MM.1S (cell line): ENCODE results near the gene DAAM2.

Experiments used
- DNase-seq: peaks from one replicate; pipeline ENCODE4 v3.0.0-alpha.2; 2015
- H2AFZ ChIP-seq: fragments of 300-600 bp; sonication (generic); 2 replicates; pipeline ENCODE4 v1.6.0; 2016; ENCODE audit warnings: antibody characterized with exemption, low read length
- H3F3A ChIP-seq: fragments of 300-600 bp; sonication (generic); 2 replicates; pipeline ENCODE4 v1.6.1; 2016; ENCODE audit warnings: mild to moderate bottlenecking, antibody characterized with exemption, low read length, moderate library complexity, mixed read lengths; ENCODE audit not compliant: insufficient read depth
- H3K27ac ChIP-seq: fragments of 300-600 bp; sonication (generic); 2 replicates; pipeline ENCODE4 v1.5.1; 2016; ENCODE audit warnings: mild to moderate bottlenecking, low read length
- H3K27me3 ChIP-seq: fragments of 300-600 bp; sonication (generic); replicated peaks from 2 replicates; pipeline ENCODE4 v1.6.0; 2016; ENCODE audit warnings: low read length; ENCODE audit not compliant: insufficient read depth
- H3K36me3 ChIP-seq: fragments of 300-600 bp; sonication (generic); replicated peaks from 2 replicates; pipeline ENCODE4 v1.6.1; 2016; ENCODE audit warnings: mild to moderate bottlenecking, low read length, mixed read lengths; ENCODE audit not compliant: insufficient read depth
- H3K4me1 ChIP-seq: fragments of 300-600 bp; sonication (generic); 2 replicates; pipeline ENCODE4 v1.6.1; 2016; ENCODE audit warnings: low read length, mixed read lengths
- H3K4me2 ChIP-seq: fragments of 300-600 bp; sonication (generic); 2 replicates; pipeline ENCODE4 v1.6.0; 2016; ENCODE audit warnings: low read depth, low read length
- H3K4me3 ChIP-seq: fragments of 300-600 bp; sonication (generic); 2 replicates; pipeline ENCODE4 v1.5.1; 2016; ENCODE audit warnings: low read length, mixed read lengths
- H3K79me2 ChIP-seq: fragments of 300-600 bp; sonication (generic); 2 replicates; pipeline ENCODE4 v1.6.1; 2016; ENCODE audit warnings: mixed run types, low read length, mixed read lengths
- H3K9ac ChIP-seq: fragments of 300-600 bp; sonication (generic); 2 replicates; pipeline ENCODE4 v1.6.1; 2016; ENCODE audit warnings: low read length, mixed read lengths
- H3K9me2 ChIP-seq: fragments of 300-600 bp; sonication (generic); replicated peaks from 2 replicates; pipeline ENCODE4 v1.6.1; 2016; ENCODE audit warnings: mild to moderate bottlenecking, low read length, mixed read lengths; ENCODE audit not compliant: insufficient read depth
- H3K9me3 ChIP-seq: fragments of 300-600 bp; sonication (generic); replicated peaks from 2 replicates; pipeline ENCODE4 v1.6.1; 2016; ENCODE audit warnings: mild to moderate bottlenecking, low read length, mixed read lengths; ENCODE audit not compliant: insufficient read depth
- H4K20me1 ChIP-seq: fragments of 300-600 bp; sonication (generic); 2 replicates; pipeline ENCODE4 v1.6.1; 2016; ENCODE audit warnings: mild to moderate bottlenecking, low read length, moderate library complexity, mixed read lengths; ENCODE audit not compliant: insufficient read depth
- EZH2 ChIP-seq: fragments of 300-600 bp; sonication (generic); optimal IDR thresholded peaks from 2 replicates; pipeline ENCODE3; 2017; ENCODE audit warnings: low read depth, mild to moderate bottlenecking, antibody characterized with exemption, low read length, mixed read lengths
- EZH2phosphoT487 ChIP-seq: fragments of 300-600 bp; sonication (generic); IDR thresholded peaks from 2 replicates; pipeline ENCODE4 v1.6.1; 2018; ENCODE audit warnings: antibody characterized with exemption, low read length
- TF ChIP-seq, protein P1 (sequence below): fragments of 300-600 bp; sonication (generic); IDR thresholded peaks from 2 replicates; pipeline ENCODE4 v1.5.1; 2016; ENCODE audit warnings: antibody characterized with exemption, low read length, mixed read lengths

DAAM2 gene

DNA sequence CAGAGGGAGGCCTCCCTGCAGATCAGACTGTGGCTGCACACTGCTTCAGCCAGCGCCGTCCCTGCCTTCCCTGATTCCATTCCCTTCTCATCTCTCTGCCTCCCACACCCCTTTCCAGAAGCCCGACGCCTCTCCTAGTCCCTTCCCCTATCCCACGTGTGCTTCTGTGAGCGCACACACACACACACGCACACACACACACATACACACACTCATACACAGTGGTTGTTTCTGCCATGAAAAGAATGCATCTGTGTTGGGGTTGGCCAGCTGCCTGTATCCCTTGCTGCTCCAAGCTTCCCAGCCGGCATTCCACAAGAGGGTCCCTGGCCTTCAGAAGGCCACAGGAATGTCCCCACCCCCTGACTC lies 90.3 kb downstream of the DAAM2 start:
- Histone ChIP-seq H3K9ac (no peak overlapping the region), H3K27me3 (no peaks in the 10 kb centered on the region), H4K20me1 (no peaks in the 10 kb centered on the region), H3K9me2 (no peaks in the 10 kb centered on the region), H3K27ac (no peak overlapping the region), H3K36me3 (no peaks in the 10 kb centered on the region), H3K79me2 (no peaks in the 10 kb centered on the region), H3K4me2 (no peak overlapping the region), H3F3A (no peaks in the 10 kb centered on the region), H3K4me1 (no peaks in the 10 kb centered on the region), H3K9me3 (no peaks in the 10 kb centered on the region), H2AFZ (no peak overlapping the region), H3K4me3 (no peak overlapping the region)
- TF ChIP-seq, protein P1, sequence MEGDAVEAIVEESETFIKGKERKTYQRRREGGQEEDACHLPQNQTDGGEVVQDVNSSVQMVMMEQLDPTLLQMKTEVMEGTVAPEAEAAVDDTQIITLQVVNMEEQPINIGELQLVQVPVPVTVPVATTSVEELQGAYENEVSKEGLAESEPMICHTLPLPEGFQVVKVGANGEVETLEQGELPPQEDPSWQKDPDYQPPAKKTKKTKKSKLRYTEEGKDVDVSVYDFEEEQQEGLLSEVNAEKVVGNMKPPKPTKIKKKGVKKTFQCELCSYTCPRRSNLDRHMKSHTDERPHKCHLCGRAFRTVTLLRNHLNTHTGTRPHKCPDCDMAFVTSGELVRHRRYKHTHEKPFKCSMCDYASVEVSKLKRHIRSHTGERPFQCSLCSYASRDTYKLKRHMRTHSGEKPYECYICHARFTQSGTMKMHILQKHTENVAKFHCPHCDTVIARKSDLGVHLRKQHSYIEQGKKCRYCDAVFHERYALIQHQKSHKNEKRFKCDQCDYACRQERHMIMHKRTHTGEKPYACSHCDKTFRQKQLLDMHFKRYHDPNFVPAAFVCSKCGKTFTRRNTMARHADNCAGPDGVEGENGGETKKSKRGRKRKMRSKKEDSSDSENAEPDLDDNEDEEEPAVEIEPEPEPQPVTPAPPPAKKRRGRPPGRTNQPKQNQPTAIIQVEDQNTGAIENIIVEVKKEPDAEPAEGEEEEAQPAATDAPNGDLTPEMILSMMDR, result no peak
- TF ChIP-seq EZH2, result no peak
- TF ChIP-seq EZH2phosphoT487, result no peak
- no peak for DNase-seq

DNA sequence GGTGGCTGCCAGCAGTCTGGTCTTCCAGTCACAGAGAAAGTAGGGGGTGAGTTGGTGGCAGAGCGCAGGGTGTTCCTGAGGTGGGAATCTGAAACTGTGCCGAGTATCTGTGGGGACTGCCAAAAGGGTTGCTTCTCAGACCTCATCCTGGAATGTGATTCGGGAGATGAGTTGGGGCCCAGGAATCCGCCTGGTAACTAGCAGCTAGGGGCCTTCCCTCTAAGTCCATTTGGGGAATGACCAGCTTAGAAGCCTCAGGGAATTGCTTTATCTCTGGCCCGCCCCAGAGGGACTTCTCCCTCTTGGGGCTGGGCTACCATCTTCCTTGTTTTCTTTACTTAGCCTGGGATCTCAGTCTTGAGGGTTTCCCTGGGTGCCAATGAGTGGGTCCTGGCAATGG lies 92.5 kb downstream of the DAAM2 start:
- no peaks in the 10 kb centered on the region for H3F3A ChIP-seq
- H2AFZ ChIP-seq, result no peak overlapping the region
- H3K4me1 ChIP-seq, result no peaks in the 10 kb centered on the region
- no peaks in the 10 kb centered on the region for H4K20me1 ChIP-seq
- no peaks in the 10 kb centered on the region for H3K27me3 ChIP-seq
- no peaks in the 10 kb centered on the region for H3K9me2 ChIP-seq
- no peak for DNase-seq
- H3K36me3 ChIP-seq, result no peaks in the 10 kb centered on the region
- no peak overlapping the region for H3K4me2 ChIP-seq
- TF ChIP-seq, protein P1, result no peak
- TF ChIP-seq EZH2 (no peak), EZH2phosphoT487 (no peak)
- H3K9me3 ChIP-seq, result no peaks in the 10 kb centered on the region
- H3K4me3 ChIP-seq, result no peak overlapping the region
- H3K9ac ChIP-seq, result no peak overlapping the region
- no peaks in the 10 kb centered on the region for H3K79me2 ChIP-seq
- no peak overlapping the region for H3K27ac ChIP-seq

DNA sequence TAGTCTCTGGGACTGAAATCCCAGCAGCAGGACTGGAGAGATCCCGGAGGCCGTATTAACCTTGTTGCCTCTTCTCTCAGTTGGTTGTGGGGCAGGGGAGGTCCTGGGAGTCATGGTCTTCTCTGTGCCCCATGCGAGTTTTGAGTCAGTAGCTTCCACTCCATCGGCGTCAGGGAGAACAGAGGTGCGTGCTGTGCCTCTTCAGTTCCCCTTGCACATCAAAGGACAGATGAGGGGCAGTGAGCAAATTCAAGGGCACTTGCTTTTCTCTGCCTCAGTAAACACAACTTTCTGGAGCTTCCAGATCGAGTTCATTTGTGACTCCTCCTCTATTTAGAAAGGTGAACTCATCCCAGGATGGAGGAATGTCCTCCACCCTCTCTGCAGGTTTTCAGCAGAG lies 93.5 kb downstream of the DAAM2 start:
- Histone ChIP-seq H2AFZ (no peak overlapping the region), H3K27ac (no peak overlapping the region), H3K27me3 (no peaks in the 10 kb centered on the region), H4K20me1 (no peaks in the 10 kb centered on the region), H3K79me2 (no peaks in the 10 kb centered on the region), H3K9me2 (no peaks in the 10 kb centered on the region), H3K9me3 (no peaks in the 10 kb centered on the region), H3F3A (no peaks in the 10 kb centered on the region), H3K36me3 (no peaks in the 10 kb centered on the region), H3K4me1 (no peaks in the 10 kb centered on the region), H3K9ac (no peak overlapping the region), H3K4me2 (no peak overlapping the region), H3K4me3 (no peak overlapping the region)
- no peak for DNase-seq
- TF ChIP-seq EZH2 (no peak), EZH2phosphoT487 (no peak)
- TF ChIP-seq, protein P1, result no peak

GRCh38 chr6:39886871-39887270 lies 94.7 kb downstream of the DAAM2 start:
- Histone ChIP-seq H3K36me3 (no peaks in the 10 kb centered on the region), H3K27me3 (no peaks in the 10 kb centered on the region), H3K9ac (no peak overlapping the region), H3K9me3 (no peaks in the 10 kb centered on the region), H3K4me1 (no peaks in the 10 kb centered on the region), H3F3A (no peaks in the 10 kb centered on the region), H4K20me1 (no peaks in the 10 kb centered on the region), H3K79me2 (no peaks in the 10 kb centered on the region), H3K9me2 (no peaks in the 10 kb centered on the region), H3K4me2 (no peak overlapping the region), H3K27ac (no peak overlapping the region), H2AFZ (no peak overlapping the region), H3K4me3 (no peak overlapping the region)
- TF ChIP-seq EZH2phosphoT487 (no peak), EZH2 (no peak)
- TF ChIP-seq, protein P1, result no peak
- no peak for DNase-seq
